ENCODE data around the gene TANC1.

Gene TANC1

DNA sequence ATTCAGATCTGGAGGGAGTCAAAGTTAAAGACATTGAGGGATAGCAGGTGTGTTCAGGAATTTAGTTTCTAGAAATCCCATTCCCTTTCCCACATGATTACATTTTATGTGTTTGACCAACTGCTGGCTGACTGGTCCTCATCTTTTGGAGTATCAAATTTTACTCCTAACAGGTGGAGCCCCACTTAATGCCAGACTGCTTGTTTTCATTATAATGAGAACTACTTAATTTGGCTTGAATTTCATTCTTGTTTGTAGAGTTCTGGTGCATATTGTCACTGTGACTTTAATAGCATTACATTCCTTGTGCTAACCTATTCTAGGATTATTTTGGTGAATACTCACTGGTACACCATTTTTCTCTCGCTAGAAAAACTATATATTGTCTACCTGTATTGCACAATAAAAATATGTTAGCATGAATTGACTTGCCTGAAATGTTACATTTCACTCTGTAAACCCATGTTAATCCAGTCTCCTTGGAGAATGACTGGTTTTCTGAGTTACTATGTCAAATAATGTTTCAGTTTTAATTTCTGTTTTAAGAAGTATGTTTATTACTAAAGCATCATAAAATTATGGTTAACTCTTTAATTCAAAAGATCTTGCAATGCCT lies 98.2 kb downstream of the TANC1 start:
- DNase-seq: no peak

DNA sequence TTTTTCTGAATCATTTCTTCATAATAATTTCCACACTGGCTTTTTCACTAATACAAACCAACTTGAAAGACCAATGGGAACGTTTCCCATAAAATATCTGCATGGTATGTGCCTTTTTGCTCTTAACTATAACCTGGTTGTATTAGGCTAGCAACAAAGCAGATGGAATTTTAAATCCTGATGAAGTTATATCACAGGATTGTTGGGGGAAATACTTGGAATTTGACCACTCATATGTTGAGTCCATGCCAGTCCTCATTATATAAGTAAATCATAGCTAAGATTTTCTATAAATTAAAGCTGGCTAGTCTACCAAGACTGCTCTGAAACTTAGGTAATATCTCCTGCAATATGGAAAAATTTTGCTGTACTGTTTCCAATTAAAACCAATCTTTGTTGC lies 99.5 kb downstream of the TANC1 start:
- DNase-seq: no peak

DNA sequence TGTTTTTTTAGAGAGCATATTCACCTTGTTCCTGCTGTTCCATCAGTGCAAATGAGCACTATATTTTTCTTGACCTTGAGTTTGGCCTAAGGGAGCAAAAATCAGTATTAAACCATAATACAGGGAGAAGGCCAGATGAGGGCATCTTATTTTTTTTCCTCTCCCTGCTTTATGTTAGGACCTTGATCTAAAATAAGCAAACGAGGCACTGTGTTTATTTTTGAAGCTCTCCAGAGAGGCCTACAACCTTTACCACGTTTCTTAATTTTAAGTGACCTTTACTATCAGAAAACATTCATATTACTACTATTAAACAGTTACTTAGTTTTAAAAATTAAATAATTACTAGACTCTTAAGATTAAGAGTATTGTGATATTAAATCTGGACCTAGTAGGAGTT lies 100.8 kb downstream of the TANC1 start:
- DNase-seq: no peak

DNA sequence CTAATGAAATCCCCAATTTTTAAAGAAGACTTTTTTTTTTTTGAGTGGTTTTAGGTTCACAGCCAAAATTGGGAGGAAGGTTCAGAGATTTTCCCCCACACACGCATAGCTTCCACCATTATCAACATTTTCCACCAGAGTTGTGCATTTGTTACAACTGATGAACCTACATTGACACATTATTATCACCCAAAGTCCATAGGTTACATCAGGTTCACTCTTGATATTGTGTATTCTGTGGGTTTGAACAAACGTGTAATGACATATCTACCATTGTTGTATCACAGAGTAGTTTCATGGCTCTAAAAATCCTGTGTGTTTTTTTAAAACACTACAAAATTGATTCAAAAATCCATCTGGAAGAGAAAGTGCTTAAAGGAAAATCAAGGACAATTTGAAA lies 101.8 kb downstream of the TANC1 start:
- DNase-seq: no peak

DNA sequence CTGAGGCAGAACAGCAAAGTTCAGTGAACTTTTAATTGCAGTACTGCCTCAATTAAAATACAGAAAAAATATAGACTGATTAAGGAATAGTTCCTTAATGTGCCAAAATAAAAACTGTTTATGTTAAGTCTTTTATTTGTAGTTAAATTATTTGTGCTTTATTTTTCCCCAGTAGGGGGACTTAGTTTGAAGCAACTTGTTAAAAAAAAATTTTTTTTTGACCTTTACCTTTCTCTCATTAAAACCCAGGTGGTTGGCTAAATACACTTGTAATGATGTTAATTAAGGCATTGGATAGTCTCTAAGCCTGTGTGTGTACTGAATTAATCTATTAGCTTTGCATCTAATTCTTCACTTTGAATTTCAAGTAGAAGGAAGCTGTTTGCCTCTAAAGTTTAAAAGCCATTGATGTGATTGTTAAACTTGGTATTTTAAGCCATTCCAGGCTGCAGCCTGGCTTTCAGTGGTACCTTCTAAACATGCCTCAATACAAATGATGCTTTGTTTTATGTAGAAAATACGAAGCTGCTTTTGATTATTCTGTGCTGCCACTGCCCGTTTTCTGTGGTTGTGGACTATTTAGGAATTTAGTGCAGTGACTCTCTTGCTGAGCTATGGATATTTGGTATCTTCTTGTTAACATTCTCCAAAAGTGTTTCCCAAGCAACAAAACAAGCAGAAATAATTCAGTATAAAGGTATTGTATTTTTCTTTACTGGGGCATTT lies 102.9 kb downstream of the TANC1 start:
- DNase-seq: no peak

DNA sequence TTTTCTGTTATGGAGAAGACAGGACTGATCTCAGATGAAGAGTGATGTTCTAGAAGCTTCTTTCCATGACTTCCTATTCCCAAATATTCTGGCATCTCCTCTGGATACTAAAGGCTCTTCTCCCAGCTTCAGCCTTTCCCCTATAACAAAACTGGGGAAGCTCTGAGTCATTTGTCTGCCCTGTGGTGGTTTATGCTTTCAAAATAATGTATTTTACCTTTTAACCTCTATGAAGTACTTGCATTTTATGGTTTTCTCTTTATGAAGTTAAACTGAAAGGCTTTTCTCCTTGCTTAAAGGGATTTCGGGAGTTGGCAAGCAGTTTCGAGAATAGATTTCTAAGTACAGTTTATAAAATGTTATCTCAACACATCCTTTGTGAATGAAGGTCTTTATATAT lies 104.4 kb downstream of the TANC1 start:
- no peak for DNase-seq

DNA sequence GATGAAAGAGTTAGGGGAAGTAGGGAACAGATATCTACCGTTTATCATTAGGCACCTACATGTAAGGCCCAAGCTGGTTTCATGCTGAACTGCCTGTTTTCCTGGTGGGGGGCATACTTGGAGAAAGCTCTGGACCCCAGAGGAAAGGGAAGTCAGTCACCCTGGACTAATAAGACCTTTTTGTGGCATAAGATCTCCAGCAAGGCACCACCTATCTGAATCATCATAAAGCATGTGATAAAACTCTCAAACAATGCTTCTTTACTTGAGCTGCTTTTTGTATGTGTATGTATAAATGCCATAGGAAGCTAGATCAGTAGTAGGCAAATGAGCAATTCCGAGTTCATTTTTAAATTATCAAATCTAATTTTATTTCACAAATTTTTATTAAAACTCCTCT lies 104.8 kb downstream of the TANC1 start:
- DNase-seq: no peak

DNA sequence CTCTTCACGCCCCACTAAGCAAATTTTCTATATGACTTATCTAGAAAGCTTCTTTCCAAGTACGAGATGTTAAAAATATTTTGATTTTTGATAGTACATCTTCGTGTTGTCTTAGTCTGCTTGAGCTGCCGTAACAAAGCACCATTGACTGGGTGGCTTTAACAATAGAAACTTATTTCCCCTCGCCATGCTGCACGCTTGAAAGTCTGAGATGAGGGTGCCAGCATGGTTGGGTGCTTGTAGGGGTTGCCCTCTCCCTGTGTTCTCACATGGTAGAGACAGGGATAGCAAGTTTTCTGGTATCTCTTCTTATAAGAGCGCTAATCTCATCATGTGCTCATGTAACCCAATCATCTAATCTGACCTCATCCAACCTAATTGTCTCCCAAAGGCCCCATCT lies 106.2 kb downstream of the TANC1 start:
- no peak for DNase-seq

DNA sequence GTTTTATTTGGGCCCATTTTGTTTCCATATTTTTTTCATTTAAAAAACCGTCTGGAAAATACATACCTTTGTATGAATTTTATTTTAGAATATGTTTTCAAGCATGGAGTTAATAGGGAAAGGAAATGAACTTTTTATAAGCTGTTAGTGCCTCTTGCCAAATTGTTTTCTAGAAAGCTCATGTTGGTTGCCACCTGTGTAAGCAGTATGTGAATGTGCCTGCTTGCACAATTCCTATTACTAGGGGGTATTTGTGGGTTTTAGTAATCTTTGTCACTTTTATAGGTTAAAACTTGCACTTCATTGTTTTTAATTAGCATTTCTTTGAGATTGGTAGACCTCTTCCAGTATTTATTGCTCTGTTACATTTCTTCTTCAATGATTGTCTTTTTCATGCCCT lies 107.3 kb downstream of the TANC1 start:
- no peak for DNase-seq

DNA sequence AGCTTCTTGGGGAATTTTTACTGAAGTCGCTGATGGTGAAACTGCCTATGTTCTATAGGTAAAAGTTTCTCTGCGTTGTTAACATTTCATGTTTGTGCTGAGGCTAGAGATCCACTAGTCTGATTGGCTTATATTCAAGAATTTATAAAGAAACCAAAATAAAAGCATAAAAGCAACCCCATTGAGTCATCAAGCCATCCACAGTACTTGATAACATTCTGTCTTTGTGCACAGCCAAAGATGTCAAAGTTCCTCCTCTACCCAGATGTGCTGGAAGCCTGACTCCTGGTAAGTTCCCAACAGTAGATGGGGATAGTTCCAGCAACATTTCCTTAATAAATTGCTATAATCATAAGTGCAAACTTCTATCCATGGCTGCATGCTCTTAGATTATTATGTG lies 107.8 kb downstream of the TANC1 start:
- no peak for DNase-seq

DNA sequence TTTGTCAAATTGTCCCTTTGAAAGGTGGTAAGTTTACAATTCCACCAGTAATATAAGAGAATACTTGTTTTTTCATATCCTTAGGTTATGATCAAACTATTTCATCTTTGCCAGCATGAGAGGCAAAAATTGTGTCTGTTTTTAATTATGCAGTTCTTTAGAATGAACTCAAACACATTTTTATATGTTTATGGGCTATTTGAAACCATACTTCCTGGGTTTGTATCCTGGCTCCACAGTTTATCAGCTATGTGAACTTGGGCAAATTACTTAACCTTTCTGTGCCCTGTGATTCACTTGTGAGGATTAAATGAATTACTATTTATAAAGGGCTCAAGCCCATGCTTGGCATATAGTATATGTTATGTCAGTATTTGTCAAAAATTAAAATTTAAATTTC lies 109.4 kb downstream of the TANC1 start:
- no peak for DNase-seq

DNA sequence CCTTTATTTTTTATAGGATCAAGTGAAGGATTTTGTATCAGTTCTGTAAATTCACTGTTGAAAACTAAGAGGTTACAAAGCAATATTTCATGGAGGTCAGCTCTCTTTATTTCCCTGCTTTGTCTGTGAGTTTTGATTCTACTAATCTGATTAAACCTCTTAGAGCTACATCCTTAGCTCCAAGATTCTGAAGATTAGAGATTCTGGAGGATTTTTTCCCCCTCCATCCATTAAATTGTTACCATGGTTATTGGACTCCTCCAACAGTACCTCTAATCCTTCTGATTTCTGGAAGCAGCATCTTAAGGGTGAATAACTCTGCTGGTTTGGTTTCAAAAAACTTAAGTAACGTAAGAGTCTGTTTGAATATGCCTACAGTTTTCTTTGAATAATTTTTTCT lies 110.0 kb downstream of the TANC1 start:
- DNase-seq: no peak

DNA sequence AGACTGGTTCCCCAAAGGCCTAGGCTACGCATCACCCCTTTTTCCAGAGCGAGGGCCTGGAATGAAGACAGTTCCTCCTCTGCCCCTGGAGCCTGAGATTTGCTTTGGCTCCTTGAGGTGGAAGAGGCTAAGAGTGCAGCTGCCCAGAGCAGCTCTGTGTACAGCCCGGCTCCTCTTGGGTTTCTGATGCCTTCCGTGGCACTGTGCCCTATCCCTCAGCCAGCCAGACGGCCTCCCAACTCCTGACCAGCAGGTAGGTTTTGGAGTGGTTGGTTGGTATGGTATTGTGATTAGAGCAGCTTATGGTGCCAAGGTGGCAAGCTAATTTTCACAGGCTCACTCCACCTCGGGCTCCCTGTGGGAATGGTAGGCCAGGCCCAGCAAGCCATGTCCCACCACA lies 112.2 kb downstream of the TANC1 start:
- DNase-seq: no peak

DNA sequence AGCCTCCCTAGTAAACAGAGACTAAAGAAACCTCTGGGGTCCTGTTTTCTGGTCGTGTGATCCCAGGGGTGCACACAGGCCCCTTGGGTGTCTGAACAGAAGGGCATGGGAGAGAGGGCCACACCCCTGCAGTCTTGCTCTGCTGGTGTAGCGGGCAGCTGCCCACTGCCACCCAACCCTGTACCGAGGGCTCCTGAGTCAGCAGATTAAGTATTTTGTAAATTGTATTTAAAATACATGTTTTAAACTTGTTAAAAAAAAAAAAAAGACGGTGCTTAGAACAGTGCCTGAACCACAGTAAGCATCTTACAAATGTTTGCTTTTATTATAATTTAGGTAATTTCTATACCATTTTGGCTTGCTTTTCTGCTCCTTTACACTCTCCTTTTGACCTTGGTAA lies 113.7 kb downstream of the TANC1 start:
- no peak for DNase-seq

DNA sequence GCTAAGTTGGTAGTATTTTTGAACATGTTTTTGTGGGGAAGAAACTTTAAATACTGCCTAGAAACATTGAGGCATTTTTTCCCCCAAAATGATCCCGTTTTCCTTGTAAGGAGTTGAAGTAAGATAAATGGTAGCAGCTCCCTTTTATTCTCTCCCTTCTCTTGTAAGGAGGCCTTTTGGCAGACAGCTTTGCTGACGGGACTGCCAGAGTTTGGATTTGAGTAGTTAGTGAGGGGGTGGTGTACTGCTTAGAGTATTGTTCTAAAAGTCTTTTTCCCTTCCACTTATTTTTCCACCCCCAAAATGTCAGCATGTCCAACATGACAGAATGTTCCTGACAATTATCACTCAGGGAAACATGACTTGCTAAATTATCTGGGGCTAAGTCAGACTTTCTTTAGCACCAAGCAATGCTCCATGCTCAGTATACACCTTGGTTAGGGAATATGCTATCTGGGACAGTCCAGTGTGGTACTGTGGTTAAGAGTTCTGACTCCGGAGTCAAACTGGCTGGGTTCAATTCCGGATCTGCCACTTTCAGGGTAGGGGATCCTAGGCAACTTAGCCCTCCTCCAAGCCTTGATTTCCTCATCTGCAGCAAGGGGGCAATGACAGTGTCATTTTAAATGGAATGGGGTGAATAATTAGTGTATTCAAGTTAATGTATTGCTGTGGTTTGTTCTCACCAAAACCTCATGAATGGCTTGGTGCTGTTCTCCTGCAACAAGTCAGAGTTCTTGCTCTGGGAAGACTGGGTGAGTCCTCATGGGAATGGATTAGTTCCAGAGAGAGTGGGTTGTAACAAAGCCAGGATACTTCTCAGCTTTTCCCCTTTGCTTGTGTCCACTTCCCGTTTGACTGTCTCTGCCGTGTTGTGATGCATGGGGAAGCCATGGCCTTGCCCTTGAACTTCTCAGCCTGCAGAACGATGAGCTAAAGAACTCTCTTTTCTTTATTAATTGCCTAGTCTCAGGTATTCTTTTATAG lies 116.2 kb downstream of the TANC1 start:
- no peak for DNase-seq

DNA sequence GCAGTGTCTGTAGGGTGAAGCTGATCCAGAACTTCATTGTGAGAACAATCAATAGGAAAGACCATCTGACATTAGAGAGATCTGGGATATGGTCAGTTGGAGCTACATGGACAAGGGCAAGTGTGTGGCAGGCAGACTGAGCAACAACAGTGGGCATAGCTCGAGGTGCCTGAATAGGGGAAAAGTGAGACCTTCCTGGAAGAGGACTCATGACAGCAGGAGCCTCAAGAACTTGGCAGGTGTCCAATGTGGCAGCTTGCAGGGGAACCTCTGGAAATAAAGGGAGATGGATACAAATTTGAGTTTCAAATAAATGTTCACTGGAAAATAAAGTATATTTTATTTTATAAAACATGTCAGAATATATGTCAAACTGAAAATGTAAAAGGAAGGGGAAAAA lies 117.9 kb downstream of the TANC1 start:
- DNase-seq: no peak

DNA sequence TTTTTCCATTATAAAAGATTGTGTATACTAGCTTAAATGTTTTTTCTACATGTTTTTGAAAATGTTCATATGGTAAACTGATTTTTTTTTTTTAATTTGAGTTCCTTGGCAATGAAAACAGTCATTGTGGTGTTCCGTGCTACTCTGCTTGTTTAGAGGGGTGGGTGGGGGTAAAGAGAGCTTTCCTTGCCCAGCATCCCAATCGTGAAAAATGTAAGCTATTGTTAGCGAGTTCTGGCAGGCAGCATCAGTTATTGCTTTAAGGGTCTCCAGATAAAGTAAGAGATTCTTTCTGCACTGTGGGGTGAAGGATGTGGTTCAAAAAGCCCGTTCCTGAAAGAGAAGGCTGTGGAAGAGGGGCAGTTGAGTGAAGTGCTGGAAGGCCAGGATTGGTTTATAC lies 118.4 kb downstream of the TANC1 start:
- no peak for DNase-seq

DNA sequence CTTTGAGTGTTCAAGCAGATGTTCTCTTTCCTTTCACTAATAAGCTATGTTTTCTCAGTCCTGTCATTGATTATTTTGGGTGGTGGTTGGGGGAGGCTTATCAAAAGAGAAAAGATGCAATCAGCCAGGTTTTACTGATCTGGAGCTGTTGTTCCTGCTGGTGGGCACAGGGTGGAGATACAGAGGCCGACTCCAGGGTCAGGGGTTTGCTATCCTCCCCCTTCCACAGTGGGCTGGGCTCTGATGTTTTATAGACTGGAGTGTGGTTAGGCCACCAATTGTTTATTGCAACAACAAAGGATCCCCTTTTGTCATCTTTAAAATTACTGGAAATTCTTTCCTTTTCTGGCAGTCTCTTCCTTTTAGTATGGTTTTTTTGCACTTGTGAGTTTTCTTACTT lies 120.5 kb downstream of the TANC1 start:
- no peak for DNase-seq

DNA sequence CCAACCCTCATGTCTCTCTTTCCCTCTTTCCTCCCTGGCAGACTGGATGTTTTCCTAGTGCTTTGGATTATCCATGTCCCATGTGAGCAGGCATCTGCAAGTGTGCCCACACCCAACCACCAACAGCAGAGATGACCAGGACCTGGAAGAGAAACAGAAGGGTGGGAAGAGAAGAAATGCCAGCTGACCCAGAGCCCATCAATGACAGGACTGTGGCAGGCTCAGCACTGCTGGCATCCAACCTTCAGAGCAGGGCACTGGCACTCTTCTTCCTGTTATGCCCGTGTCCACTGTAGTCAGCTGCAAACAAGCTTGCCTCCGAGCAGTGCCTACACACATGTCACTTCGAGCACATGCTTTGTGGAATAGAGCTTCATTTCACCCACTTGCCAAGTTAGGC lies 121.1 kb downstream of the TANC1 start:
- no peak for DNase-seq

DNA sequence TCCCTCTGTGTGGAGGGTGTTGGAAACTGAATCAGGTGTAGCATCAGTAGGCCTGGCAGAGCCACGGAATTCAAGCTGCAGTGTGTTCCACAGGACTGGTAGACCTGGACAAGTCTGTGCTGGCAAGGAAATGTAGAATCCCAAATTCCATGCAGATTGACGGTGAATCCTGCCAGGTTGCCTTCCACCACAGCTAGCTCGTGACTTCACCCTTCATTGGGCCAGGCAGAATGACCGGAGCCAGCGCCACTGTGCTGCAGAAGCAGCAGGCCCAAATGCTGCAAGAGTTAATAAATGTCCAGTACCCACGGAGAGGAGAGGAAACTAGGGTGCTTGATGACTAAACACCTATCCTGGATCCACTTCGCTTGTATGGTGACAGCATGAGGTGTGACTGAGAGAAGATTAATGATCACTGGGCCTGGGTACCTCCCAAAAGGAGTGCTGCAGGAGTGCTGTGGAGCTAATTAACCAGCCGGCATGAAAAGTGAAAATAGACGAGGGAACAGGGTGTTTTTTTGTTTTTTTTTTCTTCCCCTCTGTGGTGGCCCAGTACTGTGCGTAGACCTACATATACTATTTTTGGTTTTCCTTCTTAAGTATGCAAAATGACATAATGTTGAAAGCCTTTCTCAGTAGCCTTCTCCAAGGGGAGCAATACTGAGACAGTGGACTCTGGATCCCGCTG lies 122.2 kb downstream of the TANC1 start:
- no peak for DNase-seq

DNA sequence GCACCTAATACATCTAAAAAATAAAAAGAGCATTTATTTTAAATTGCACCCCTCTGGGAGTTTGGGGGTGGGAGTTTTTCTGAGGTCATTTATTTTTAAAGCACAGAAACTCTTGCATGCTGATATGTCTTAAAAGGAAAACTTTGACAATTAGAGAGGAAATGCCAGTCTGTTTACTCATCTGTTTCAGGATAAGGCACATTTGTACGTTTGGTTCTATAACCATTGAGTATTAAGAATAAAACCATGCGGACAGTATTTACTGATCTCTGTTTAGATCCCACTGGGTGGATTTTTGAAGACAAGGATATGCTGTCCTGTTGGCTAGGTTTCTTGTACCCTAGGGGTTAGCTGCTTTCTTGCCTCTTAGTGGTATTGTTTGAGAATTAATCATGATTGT lies 122.9 kb downstream of the TANC1 start:
- DNase-seq: no peak

DNA sequence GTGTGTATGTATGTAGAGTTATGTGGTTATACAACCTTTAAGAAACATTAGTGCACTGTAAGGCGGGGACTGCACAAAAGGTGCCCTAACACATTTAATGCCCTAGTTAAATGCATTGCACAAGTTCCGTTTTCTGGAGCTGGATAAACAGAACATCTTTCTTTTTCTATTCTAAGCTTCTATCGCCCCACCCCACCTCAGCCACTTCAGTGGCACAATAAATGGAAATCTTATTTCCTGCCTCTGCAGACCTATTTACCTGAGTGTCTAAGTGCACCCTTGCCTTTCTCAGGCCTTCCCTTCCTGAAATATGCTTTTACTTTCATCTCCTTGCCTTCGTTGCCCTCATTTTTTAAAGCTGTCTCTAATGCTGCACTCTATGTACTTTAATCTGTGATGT lies 123.5 kb downstream of the TANC1 start:
- DNase-seq: no peak

DNA sequence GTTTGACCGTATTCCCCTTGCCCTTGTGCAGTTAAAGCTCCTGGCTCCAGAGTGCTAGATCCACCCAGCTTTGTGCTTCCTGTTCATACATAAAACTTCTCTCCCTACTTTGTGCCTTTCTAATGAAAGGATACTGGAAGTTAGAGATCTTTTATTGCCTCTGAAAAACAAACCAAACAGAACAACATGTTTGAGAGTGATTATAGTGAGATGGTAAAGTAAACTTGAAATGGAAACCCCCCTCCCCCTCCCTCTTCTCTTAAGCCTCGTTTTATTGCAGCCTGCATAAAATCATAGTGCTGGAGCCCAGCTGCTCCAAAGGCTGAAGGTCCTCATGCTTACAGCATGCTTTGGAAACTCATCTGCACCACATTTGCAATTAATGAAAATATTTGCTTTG lies 125.1 kb downstream of the TANC1 start:
- DNase-seq: no peak
